Gastrocnemius medialis (tissue), 4 donors: ENCODE data around the gene KCNQ1. TPM values are rescaled to one million over a fixed set of nuclear protein-coding genes. Genes with fewer than 3 reads are reported as not detected.
"Not testable (repeated sequence)": the region's sequence is repeated elsewhere in the genome, so short reads cannot be mapped to it uniquely, and the experiment has no call there.

Source experiments
- ATAC-seq, 2 donors: fragments of 150-250 bp; one replicate each; pipeline ENCODE4 v1.9.1; 2016
- DNase-seq, 2 donors: peaks; one replicate each; pipeline ENCODE4 v3.0.0-alpha.2; 2019
- H3K27ac ChIP-seq, 4 donors: fragments of 200-600 bp; sonication (generic); 1 replicate in 1 of 4; 2 replicates in 3 of 4; pipeline ENCODE4 v1.5.1; 2016 to 2018; ENCODE audit warnings: mild to moderate bottlenecking in 2 of 4, moderate library complexity in 1 of 4
- H3K27me3 ChIP-seq, 3 donors: fragments of 200-600 bp; sonication (generic) in 2 of 3; 1 replicate in 1 of 3; 2 replicates in 2 of 3; pipeline versions ENCODE4 v1.5.1 to v1.6.0; 2016 to 2019; ENCODE audit warnings: mild to moderate bottlenecking in 1 of 3, moderate library complexity in 1 of 3
- H3K36me3 ChIP-seq, 2 donors: fragments of 200-600 bp; sonication (generic) in 1 of 2; one replicate each; pipeline ENCODE4 v1.5.1; 2017 to 2018
- H3K4me1 ChIP-seq, 2 donors: fragments of 200-600 bp; sonication (generic) in 1 of 2; one replicate each; pipeline ENCODE4 v1.5.1; 2016 to 2017; ENCODE audit warnings: mild to moderate bottlenecking in 2 of 2
- H3K4me3 ChIP-seq, 4 donors: fragments of 200-600 bp; sonication (generic) in 3 of 4; 1 replicate in 1 of 4; 2 replicates in 3 of 4; pipeline ENCODE4 v1.5.1; 2016 to 2019; ENCODE audit warnings: mild to moderate bottlenecking in 2 of 4
- H3K9me3 ChIP-seq, 3 donors: fragments of 200-600 bp; sonication (generic) in 2 of 3; 1 replicate in 1 of 3; 2 replicates in 2 of 3; pipeline ENCODE4 v1.5.1; 2016 to 2019
- POLR2A ChIP-seq, 2 donors: fragments of 450-650 bp; IDR thresholded peaks; one replicate each; pipeline ENCODE4 v1.6.1; 2017; ENCODE audit warnings: antibody characterized with exemption in 2 of 2, mild to moderate bottlenecking in 2 of 2, moderate library complexity in 2 of 2
- in situ Hi-C, 4 donors: fragments of 200-750 bp; cut with MboI; loops; one replicate each; pipeline versions ENCODE4 v1.15.0 to v1.8.0; 2017; ENCODE audit warnings: low sequenced_read_pairs in 4 of 4
- intact Hi-C: fragments of 100-400 bp; cut with DNase I; formaldehyde crosslinking; loops from one replicate; pipeline ENCODE4 v1.15.1; 2023; ENCODE audit warnings: low total_unique reads
- total RNA-seq, 4 donors: library from RNA; depleted of rRNA; stranded (reverse); fragments of >200 nt; gene quantifications; one replicate each; pipeline versions ENCODE4 v1.1.0 to v1.2.3, GENCODE V29; 2016
- TF ChIP-seq, protein P1 (sequence below), 5 experiments: fragments of 450-650 bp in 3 of 5; fragments of 200-600 bp in 2 of 5; sonication (generic) in 2 of 5; IDR thresholded peaks in 4 of 5; conservative IDR thresholded peaks in 1 of 5; 1 replicate in 4 of 5; 2 replicates in 1 of 5; pipeline ENCODE4 v1.5.1; 2016 to 2019; ENCODE audit warnings: antibody characterized with exemption in 5 of 5, mild to moderate bottlenecking in 3 of 5, moderate library complexity in 3 of 5

KCNQ1 gene
- total RNA-seq, 4 donors from 2014 or later = 0.15 to 1.00 (median 0.67) TPM

DNA sequence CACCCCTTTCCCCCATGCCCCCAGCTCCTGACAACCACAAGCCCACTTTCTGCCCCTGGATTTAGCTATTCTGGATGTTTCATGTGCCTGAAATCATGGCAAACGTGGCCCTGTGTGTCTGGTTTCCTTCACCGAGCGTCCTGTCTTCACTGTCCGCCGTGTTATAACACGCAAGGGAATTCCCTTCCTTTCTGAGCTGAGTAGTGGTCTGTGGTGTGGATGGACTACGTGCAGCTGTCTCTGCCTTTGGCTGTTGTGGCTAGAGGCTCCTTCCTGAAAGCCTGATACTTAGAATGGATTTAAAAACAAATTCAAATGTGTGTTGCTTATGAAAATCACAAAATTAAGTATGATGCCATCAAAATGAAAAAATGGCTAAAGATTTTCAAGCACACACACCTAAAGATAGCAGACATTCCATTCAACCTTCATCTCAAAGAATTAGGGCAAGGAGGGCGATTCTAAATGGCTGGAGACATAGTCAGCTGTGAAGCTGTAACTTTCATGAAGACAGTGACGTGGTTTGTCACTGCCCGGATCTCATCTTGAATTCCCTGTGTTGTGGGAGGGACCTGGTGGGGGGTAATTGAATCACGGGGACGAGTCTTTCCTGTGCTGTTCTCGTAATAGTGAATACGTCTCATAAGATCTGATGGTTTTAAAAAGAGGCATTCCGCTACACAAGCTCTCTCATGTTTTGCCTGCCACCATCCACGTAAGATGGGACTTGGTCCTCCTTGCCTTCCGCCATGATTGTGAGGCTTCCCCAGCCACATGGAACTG is 30.5 kb downstream of the KCNQ1 start:
- DNase-seq (no peak), ATAC-seq (no peak)
- intact Hi-C loops = no loop called here
- H3K27ac ChIP-seq = no peak overlapping the region
- in situ Hi-C loops = no loop called here
- H3K4me3 ChIP-seq = no peak overlapping the region
- H3K4me1 ChIP-seq = no peaks in the 10 kb centered on the region
- TF ChIP-seq POLR2A (IDR thresholded peaks at IDR 0.05) = no peak
- TF ChIP-seq, protein P1, sequence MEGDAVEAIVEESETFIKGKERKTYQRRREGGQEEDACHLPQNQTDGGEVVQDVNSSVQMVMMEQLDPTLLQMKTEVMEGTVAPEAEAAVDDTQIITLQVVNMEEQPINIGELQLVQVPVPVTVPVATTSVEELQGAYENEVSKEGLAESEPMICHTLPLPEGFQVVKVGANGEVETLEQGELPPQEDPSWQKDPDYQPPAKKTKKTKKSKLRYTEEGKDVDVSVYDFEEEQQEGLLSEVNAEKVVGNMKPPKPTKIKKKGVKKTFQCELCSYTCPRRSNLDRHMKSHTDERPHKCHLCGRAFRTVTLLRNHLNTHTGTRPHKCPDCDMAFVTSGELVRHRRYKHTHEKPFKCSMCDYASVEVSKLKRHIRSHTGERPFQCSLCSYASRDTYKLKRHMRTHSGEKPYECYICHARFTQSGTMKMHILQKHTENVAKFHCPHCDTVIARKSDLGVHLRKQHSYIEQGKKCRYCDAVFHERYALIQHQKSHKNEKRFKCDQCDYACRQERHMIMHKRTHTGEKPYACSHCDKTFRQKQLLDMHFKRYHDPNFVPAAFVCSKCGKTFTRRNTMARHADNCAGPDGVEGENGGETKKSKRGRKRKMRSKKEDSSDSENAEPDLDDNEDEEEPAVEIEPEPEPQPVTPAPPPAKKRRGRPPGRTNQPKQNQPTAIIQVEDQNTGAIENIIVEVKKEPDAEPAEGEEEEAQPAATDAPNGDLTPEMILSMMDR (IDR thresholded peaks at IDR 0.05 in 4 of 5, conservative IDR thresholded peaks at IDR 0.05 in 1 of 5) = no peak
- H3K9me3 ChIP-seq = no peaks in the 10 kb centered on the region
- H3K36me3 ChIP-seq = no peaks in the 10 kb centered on the region
- peaks cover 3 to 6% (median 3%) of the 10 kb centered on the region in 3 donors for H3K27me3 ChIP-seq

DNA sequence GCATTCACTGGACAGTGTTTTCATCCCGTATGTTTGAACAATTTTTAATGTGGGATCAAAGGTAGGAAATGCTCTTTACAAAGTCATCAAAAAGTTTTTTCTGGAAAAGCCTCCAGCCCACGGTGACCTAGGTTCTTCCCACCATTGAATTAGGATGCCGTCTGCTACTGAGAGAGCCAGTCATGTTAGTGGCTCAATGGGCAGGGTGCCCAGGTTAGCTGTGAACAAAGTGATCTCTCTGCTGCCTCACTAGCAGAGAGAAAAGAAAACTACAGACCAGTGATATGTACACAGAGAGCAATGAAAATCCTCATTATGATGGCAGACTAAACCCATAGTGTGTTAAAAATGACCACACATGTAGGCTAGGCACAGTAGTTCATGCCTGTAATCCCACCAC is 32.4 kb downstream of the KCNQ1 start:
- Histone ChIP-seq H3K9me3 (no peaks in the 10 kb centered on the region), H3K27ac (no peak overlapping the region), H3K4me3 (no peak overlapping the region), H3K4me1 (no peaks in the 10 kb centered on the region), H3K36me3 (no peaks in the 10 kb centered on the region), H3K27me3 (peaks cover 2 to 6% (median 3%) of the 10 kb centered on the region in 3 donors)
- intact Hi-C loops (no loop called here), in situ Hi-C loops (no loop called here)
- ATAC-seq = no peak
- DNase-seq = no peak
- TF ChIP-seq POLR2A (IDR thresholded peaks at IDR 0.05) = no peak
- TF ChIP-seq, protein P1 (IDR thresholded peaks at IDR 0.05 in 4 of 5, conservative IDR thresholded peaks at IDR 0.05 in 1 of 5) = no peak

DNA sequence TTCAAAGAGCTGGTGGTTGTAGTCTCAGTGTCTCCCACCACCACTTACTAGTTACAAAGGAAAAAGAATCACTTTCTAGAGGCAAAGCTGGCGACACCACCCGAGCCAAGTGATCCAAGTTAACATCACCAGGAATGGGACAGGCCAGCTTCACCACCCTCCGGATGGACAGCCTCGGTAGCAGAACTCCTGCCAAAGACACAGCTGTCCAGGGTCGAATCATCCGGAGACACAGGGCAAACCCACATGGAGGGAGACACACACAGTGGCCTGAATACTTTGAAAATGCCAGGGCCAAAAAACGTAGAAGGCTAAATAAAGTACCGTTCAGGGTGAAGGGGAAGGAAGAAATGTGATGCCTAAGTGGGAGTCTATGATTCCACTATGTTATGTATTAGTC is 33.1 kb downstream of the KCNQ1 start:
- DNase-seq (no peak), ATAC-seq (no peak)
- no peaks in the 10 kb centered on the region for H3K4me1 ChIP-seq
- no peaks in the 10 kb centered on the region for H3K36me3 ChIP-seq
- H3K4me3 ChIP-seq = no peak overlapping the region
- H3K27me3 ChIP-seq = peaks cover 3 to 6% (median 5%) of the 10 kb centered on the region in 3 donors
- intact Hi-C loops (no loop called here), in situ Hi-C loops (no loop called here)
- no peaks in the 10 kb centered on the region for H3K9me3 ChIP-seq
- no peak overlapping the region for H3K27ac ChIP-seq
- TF ChIP-seq, protein P1 (IDR thresholded peaks at IDR 0.05 in 4 of 5, conservative IDR thresholded peaks at IDR 0.05 in 1 of 5) = no peak
- no peak for TF ChIP-seq POLR2A (IDR thresholded peaks at IDR 0.05)

DNA sequence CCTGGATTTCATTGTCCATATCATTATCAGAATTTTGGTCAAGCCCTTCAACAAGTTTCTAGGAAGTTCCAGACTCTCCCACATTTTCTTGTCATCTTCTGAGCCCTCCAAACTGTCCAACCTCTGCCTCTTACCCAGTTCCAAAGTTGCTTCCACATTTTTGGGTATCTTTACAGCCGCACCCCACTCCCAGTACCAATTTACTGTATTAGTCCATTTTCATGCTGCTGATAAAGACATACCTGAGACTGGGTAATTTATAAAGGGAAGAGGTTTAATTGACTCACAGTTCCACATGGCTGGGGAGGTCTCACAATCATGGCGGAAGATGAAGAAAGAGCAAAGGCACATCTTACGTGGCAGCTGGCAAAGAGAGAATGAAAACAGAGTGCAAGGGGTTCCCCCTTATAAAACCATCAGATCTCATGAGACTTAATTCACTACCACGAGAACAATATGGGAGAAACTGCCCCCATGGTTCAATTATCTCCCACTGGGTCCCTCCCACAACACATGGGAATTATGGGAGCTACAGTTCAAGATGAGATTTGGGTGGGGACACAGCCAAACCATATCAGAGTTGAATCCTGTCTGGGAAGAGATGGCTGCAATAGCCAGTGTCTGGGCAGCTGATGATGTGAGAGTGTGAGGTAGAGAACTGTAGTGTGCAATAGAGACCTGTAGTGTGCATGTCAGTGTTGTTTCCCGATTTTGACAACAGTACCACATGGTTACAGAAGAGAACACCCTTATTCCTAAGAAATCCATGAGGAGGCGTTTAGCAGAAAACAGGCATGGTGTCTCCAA is 35.5 kb downstream of the KCNQ1 start:
- intact Hi-C loops, in situ Hi-C loops: not testable (repeated sequence)
- H3K27me3 ChIP-seq = peaks cover 10% of the 10 kb centered on the region in 3 donors

DNA sequence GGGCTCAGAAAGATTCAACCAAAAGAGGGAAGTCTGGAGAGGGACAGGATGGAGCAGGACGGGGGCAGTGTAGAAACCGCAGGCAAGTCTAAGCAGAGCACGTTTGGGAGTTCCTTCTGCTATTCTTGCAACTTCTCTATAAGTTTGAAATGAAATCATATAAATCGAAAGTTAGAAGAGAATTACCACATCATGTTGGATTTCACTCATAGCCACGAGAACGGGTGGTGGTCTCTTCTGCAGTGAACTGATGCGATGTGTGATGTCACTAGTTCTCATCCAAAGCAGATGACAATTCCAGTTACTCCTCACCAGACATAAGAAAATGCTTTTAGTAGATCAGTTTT is 36.0 kb downstream of the KCNQ1 start:
- Histone ChIP-seq H3K27me3 (peaks cover 10 to 16% (median 14%) of the 10 kb centered on the region in 3 donors), H3K9me3 (no peaks in the 10 kb centered on the region), H3K27ac (no peak overlapping the region), H3K4me1 (no peaks in the 10 kb centered on the region), H3K4me3 (no peak overlapping the region), H3K36me3 (no peaks in the 10 kb centered on the region)
- TF ChIP-seq POLR2A (IDR thresholded peaks at IDR 0.05) = no peak
- intact Hi-C loops (no loop called here), in situ Hi-C loops (no loop called here)
- DNase-seq (peak in 1 of 2 donors; percentile 28), ATAC-seq (no peak)

More for the DNA sequence above, 35.5 kb downstream of the KCNQ1 start:
- not testable (repeated sequence) for DNase-seq, H3K4me1 ChIP-seq, H3K9me3 ChIP-seq, H3K4me3 ChIP-seq, H3K36me3 ChIP-seq, ATAC-seq, H3K27ac ChIP-seq
